Endothelial cell of umbilical vein (primary cell): ENCODE measurements around the gene ACTBL2.

ENCODE experiments used
- CTCF ChIP-seq, 2 donors: IDR thresholded peaks; 1 replicate in 1 of 2; 2 replicates in 1 of 2; pipeline ENCODE4 v1.5.1; 2011; ENCODE audit warnings: low read length in 2 of 2, mild to moderate bottlenecking in 2 of 2, moderate library complexity in 2 of 2, control low read depth in 1 of 2, inconsistent platforms in 1 of 2, low read depth in 1 of 2; ENCODE audit not compliant: insufficient read depth in 1 of 2; ENCODE audit errors: extremely low read depth in 1 of 2
- EZH2 ChIP-seq: IDR thresholded peaks from 2 replicates; pipeline ENCODE4 v1.6.1; 2012; ENCODE audit warnings: borderline replicate concordance, low read depth, mild to moderate bottlenecking, moderate library complexity, low read length, inconsistent platforms; ENCODE audit not compliant: severe bottlenecking

GRCh38 chr5:57529864-57530263 is 47.3 kb upstream of the ACTBL2 start:
- TF ChIP-seq EZH2 (no peak), CTCF (IDR thresholded peaks at IDR 0.05; ENCODE audit: extremely low read depth in 1 of 2, insufficient read depth in 1 of 2, low read depth in 1 of 2, low read length in 2 of 2) (no peak)
